IMR-90 (cell line): ENCODE measurements around the gene NAP1L5. TPM values are rescaled to one million over a fixed set of nuclear protein-coding genes. Genes with fewer than 3 reads are reported as not detected.

Experiments
- ATAC-seq: fragments of 200-7000 bp; cut with Tn5 transposase; 2 replicates; pipeline ENCODE4 v1.9.1; 2020; ENCODE audit warnings: low read depth, mild to moderate bottlenecking, moderate library complexity
- BruUV-seq: library from RNA; stranded (reverse); fragments of 400-500 nt; replicated peaks from 2 replicates; lab custom pipeline; 2021; lab: Mats Ljungman, UMichigan
- CTCF ChIA-PET: fragments of 300-600 bp; formaldehyde crosslinking; extraction: SDS; loops from one replicate; lab custom pipeline; 2021; ENCODE audit warnings: antibody characterized with exemption; lab: Yijun Ruan, JAX
- POLR2A ChIA-PET: fragments of 300-600 bp; sonication (Branson Sonifier 250); formaldehyde crosslinking; loops from one replicate; lab custom pipeline; 2022; ENCODE audit warnings: antibody characterized with exemption; ENCODE audit not compliant: unreplicated experiment; lab: Charles Lee
- DNase-seq: peaks from one replicate; pipeline ENCODE4 v3.0.0; 2013
- H2AFZ ChIP-seq: replicated peaks from 2 replicates; pipeline ENCODE3; 2013; ENCODE audit warnings: low read length, mild to moderate bottlenecking; ENCODE audit not compliant: poor library complexity
- H2AK5ac ChIP-seq: 2 replicates; pipeline ENCODE4 v1.6.1; 2013; ENCODE audit warnings: low read depth, low read length, inconsistent platforms
- H2AK9ac ChIP-seq: replicated peaks from 2 replicates; pipeline ENCODE3; 2013; ENCODE audit warnings: mild to moderate bottlenecking, low read depth, low read length, moderate library complexity; ENCODE audit not compliant: poor library complexity
- H2BK120ac ChIP-seq: 2 replicates; pipeline ENCODE4 v1.6.1; 2013; ENCODE audit warnings: low read depth, low read length, inconsistent platforms
- H2BK15ac ChIP-seq: 3 replicates; pipeline ENCODE4 v1.6.1; 2013; ENCODE audit warnings: low read depth, low read length, inconsistent platforms
- H2BK20ac ChIP-seq: 2 replicates; pipeline ENCODE4 v1.6.1; 2013; ENCODE audit warnings: low read depth, mild to moderate bottlenecking, inconsistent platforms, low read length, moderate library complexity
- H2BK5ac ChIP-seq: 2 replicates; pipeline ENCODE4 v1.6.1; 2013; ENCODE audit warnings: mild to moderate bottlenecking, low read depth, low read length, inconsistent platforms; ENCODE audit not compliant: poor library complexity, severe bottlenecking
- H3K14ac ChIP-seq: replicated peaks from 2 replicates; pipeline ENCODE4 v1.6.1; 2013; ENCODE audit warnings: low read depth, low read length, inconsistent platforms
- H3K18ac ChIP-seq: 2 replicates; pipeline ENCODE4 v1.6.1; 2013; ENCODE audit warnings: low read depth, low read length, control low read depth
- H3K23ac ChIP-seq: 2 replicates; pipeline ENCODE4 v1.6.1; 2013; ENCODE audit warnings: low read depth, low read length, inconsistent platforms
- H3K27ac ChIP-seq: 2 replicates; pipeline ENCODE4 v1.5.1; 2013; ENCODE audit warnings: mild to moderate bottlenecking, control low read depth, low read length; ENCODE audit not compliant: insufficient read depth
- H3K27me3 ChIP-seq: 2 replicates; pipeline ENCODE4 v1.6.1; 2013; ENCODE audit warnings: low read length; ENCODE audit not compliant: control insufficient read depth, insufficient read depth
- H3K36me3 ChIP-seq: 2 replicates; pipeline ENCODE4 v1.6.1; 2013; ENCODE audit warnings: low read length, mixed read lengths; ENCODE audit not compliant: control insufficient read depth, insufficient read depth
- H3K4ac ChIP-seq: 2 replicates; pipeline ENCODE4 v1.6.1; 2013; ENCODE audit warnings: low read depth, low read length, inconsistent platforms
- H3K4me1 ChIP-seq: 2 replicates; pipeline ENCODE4 v1.6.1; 2013; ENCODE audit warnings: low read length, mixed read lengths; ENCODE audit not compliant: control insufficient read depth, insufficient read depth
- H3K4me2 ChIP-seq: 2 replicates; pipeline ENCODE4 v1.6.1; 2013; ENCODE audit warnings: low read depth, mild to moderate bottlenecking, control low read depth, low read length, moderate library complexity
- H3K4me3 ChIP-seq: 2 replicates; pipeline ENCODE4 v1.5.1; 2013; ENCODE audit warnings: low read depth, mild to moderate bottlenecking, control low read depth, low read length, moderate library complexity; ENCODE audit not compliant: insufficient read depth
- H3K56ac ChIP-seq: 2 replicates; pipeline ENCODE4 v1.6.1; 2013; ENCODE audit warnings: low read length, inconsistent platforms; ENCODE audit not compliant: insufficient read depth; ENCODE audit errors: extremely low read depth
- H3K79me1 ChIP-seq, 2 experiments: 2 replicates each; pipeline ENCODE4 v1.6.1; 2013; ENCODE audit warnings: low read length in 2 of 2, inconsistent platforms in 1 of 2, low read depth in 1 of 2
- H3K9ac ChIP-seq: 2 replicates; pipeline ENCODE4 v1.6.1; 2013; ENCODE audit warnings: low read depth, low read length, control low read depth
- H3K9me1 ChIP-seq: 2 replicates; pipeline ENCODE4 v1.6.1; 2013; ENCODE audit warnings: low read length, inconsistent platforms; ENCODE audit not compliant: insufficient read depth
- H3K9me3 ChIP-seq: 2 replicates; pipeline ENCODE4 v1.6.1; 2013; ENCODE audit warnings: low read length; ENCODE audit not compliant: control insufficient read depth, insufficient read depth
- H4K20me1 ChIP-seq: 2 replicates; pipeline ENCODE4 v1.6.1; 2013; ENCODE audit warnings: low read length, inconsistent platforms; ENCODE audit not compliant: insufficient read depth
- H4K5ac ChIP-seq: 2 replicates; pipeline ENCODE4 v1.6.1; 2013; ENCODE audit warnings: mild to moderate bottlenecking, low read depth, low read length, control low read depth
- H4K8ac ChIP-seq, 2 experiments: 2 replicates each; pipeline ENCODE4 v1.6.1; 2013; ENCODE audit warnings: low read depth in 2 of 2, low read length in 2 of 2, control low read depth in 1 of 2, inconsistent platforms in 1 of 2
- H4K91ac ChIP-seq: 2 replicates; pipeline ENCODE4 v1.6.1; 2013; ENCODE audit warnings: low read depth, low read length, inconsistent platforms; ENCODE audit not compliant: insufficient read depth
- BHLHE40 ChIP-seq: fragments of 150-350 bp; IDR thresholded peaks from 2 replicates; pipeline ENCODE4 v1.6.1; 2016; ENCODE audit warnings: mild to moderate bottlenecking, low read depth, low read length
- CTCF ChIP-seq: conservative IDR thresholded peaks from 2 replicates; pipeline ENCODE4 v1.5.1; 2012; ENCODE audit warnings: mild to moderate bottlenecking, low read depth, low read length, improper control_type of control experiment
- MXI1 ChIP-seq: IDR thresholded peaks from 2 replicates; pipeline ENCODE4 v1.6.1; 2012; ENCODE audit warnings: low read depth, mild to moderate bottlenecking, low read length, moderate library complexity, borderline replicate concordance
- RAD21 ChIP-seq: IDR thresholded peaks from 2 replicates; pipeline ENCODE4 v1.6.1; 2012; ENCODE audit warnings: low read length, improper control_type of control experiment
- RCOR1 ChIP-seq: IDR thresholded peaks from 2 replicates; pipeline ENCODE4 v1.6.1; 2012; ENCODE audit warnings: mild to moderate bottlenecking, low read length, improper control_type of control experiment; ENCODE audit not compliant: insufficient replicate concordance
- SMC3 ChIP-seq: fragments of 150-350 bp; IDR thresholded peaks from 2 replicates; pipeline ENCODE4 v1.6.1; 2016; ENCODE audit warnings: low read depth, mild to moderate bottlenecking, antibody characterized with exemption, low read length, moderate library complexity
- WGBS, 2 experiments: methylation state at CpG; one replicate each; pipeline versions ENCODE4 v1.1.5 to v1.1.7; 2013; ENCODE audit warnings: missing lambda C conversion rate in 2 of 2; ENCODE audit not compliant: insufficient read length in 1 of 2; ENCODE audit errors: extremely low coverage in 2 of 2; 5-methylcytosine and 5-hydroxymethylcytosine counted together
- dilution Hi-C: fragments of 300-500 bp; cut with HindIII; formaldehyde crosslinking; loops from one replicate; pipeline ENCODE4 v1.14.3; 2018; ENCODE audit warnings: low sequenced_read_pairs; ENCODE audit not compliant: unreplicated experiment
- in situ Hi-C: fragments of 300-500 bp; cut with MboI; formaldehyde crosslinking; loops from 3 replicates; pipeline ENCODE4 v1.14.3; 2019; ENCODE audit warnings: low sequenced_read_pairs, inconsistent platforms, mixed read lengths
- intact Hi-C: fragments of 100-400 bp; cut with micrococcal nuclease; formaldehyde crosslinking; loops from 2 replicates; pipeline ENCODE4 v1.10.0; 2022
- polyA plus RNA-seq, 3 experiments: library from polyadenylated mRNA; depleted of rRNA; stranded (reverse); fragments of >200 nt; gene quantifications; 2 replicates each; pipeline ENCODE4 v1.2.3, GENCODE V29; 2012; ENCODE audit warnings: low replicate concordance in 1 of 3
- total RNA-seq: library from RNA; depleted of rRNA; stranded (reverse); fragments of >200 nt; gene quantifications from 2 replicates; pipeline ENCODE4 v1.2.3, GENCODE V29; 2012

NAP1L5 gene
- total and polyA plus RNA-seq, 2 of the 4 experiments (the other 2 are of a cell fraction), result 3.9 to 5.3 TPM

DNA sequence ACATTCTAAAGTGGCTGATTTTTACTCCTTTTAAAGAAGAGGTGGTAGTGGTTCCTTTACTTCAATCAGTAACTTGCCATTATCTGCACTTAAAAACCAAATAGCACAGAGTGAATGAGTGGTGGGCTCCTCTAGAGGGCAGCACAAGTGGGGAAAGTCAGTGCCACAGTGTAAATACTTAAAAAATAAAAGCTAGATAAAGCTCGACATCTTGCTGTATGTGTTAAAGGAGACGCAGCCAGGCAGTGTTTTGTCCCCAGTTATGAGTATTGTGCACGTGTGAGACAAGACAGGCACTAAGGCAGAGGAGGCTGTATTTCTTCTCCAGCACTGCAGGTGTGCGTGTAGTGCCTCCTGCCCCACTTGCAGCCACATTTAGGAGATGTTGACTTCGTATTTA is 24.6 kb downstream of the NAP1L5 start:
- ChIA-PET POLR2A (no interaction called here), CTCF (interaction anchor here (0.6 to 1.2 kb wide), 9 partner anchors 10 to 350 kb away, joined by 3 to 6 read pairs (median 4); partner anchors contain the start of gene PYURF)
- Histone ChIP-seq H4K20me1 (no peaks in the 10 kb centered on the region), H3K79me1 (no peaks in the 10 kb centered on the region; a peak in 1 of 4 replicates), H3K9ac (no peak overlapping the region), H4K5ac (no peak overlapping the region; the same call in 1 of the 2 replicates), H2AK5ac (no peak overlapping the region), H3K27ac (no peak overlapping the region), H2BK15ac (no peak overlapping the region), H3K9me1 (peaks cover 2% of the 10 kb centered on the region; the same call in 1 of the 2 replicates), H2AK9ac (peak overlapping the region; percentile 8), H3K56ac (no peak overlapping the region), H2BK5ac (no peak overlapping the region), H3K4me2 (no peak overlapping the region), H3K18ac (no peak overlapping the region), H3K23ac (no peak overlapping the region), H3K9me3 (no peaks in the 10 kb centered on the region), H4K91ac (no peak overlapping the region), H3K14ac (no peak overlapping the region), H2BK20ac (no peak overlapping the region), H3K27me3 (no peaks in the 10 kb centered on the region), H4K8ac (no peak overlapping the region), H2AFZ (no peak overlapping the region), H3K4me3 (no peak overlapping the region), H3K4ac (no peak overlapping the region), H3K4me1 (peaks cover 4% of the 10 kb centered on the region), H3K36me3 (peaks cover 3% of the 10 kb centered on the region; the same call in 1 of the 2 replicates), H2BK120ac (no peak overlapping the region)
- BruUV-seq, result no TSS peak
- DNase-seq (peak; percentile 48), ATAC-seq (peak; percentile 79)
- in situ Hi-C loops (no loop called here), intact Hi-C loops (no loop called here), dilution Hi-C loops (no loop called here)
- TF ChIP-seq MXI1, result no peak
- TF ChIP-seq SMC3, result peak; percentile 43
- peak; percentile 54 for TF ChIP-seq RAD21
- peak; percentile 62 for TF ChIP-seq CTCF
- TF ChIP-seq BHLHE40, result no peak
- no peak for TF ChIP-seq RCOR1
- WGBS, 2 experiments, result no CpG with 5 or more reads among the region's 5 CpGs
